Trophoblast cell (in vitro differentiated cells and primary cell): ENCODE results near the gene HAPLN3.

Experiments used
- DNase-seq, 2 donors: peaks; one replicate each; pipeline ENCODE4 v3.0.0-alpha.2; 2016
- H2AFZ ChIP-seq: 2 replicates; pipeline ENCODE4 v1.6.1; 2013; ENCODE audit warnings: low read length, moderate library complexity, mild to moderate bottlenecking; ENCODE audit not compliant: insufficient read depth, poor library complexity
- H2AK5ac ChIP-seq: 2 replicates; pipeline ENCODE4 v1.6.1; 2013; ENCODE audit warnings: mild to moderate bottlenecking, low read length
- H2BK120ac ChIP-seq: 2 replicates; pipeline ENCODE4 v1.6.1; 2013; ENCODE audit warnings: low read length, mild to moderate bottlenecking, moderate library complexity; ENCODE audit not compliant: insufficient read depth, poor library complexity
- H2BK12ac ChIP-seq: 2 replicates; pipeline ENCODE4 v1.6.1; 2013; ENCODE audit warnings: mild to moderate bottlenecking, low read length, moderate library complexity
- H2BK5ac ChIP-seq: 2 replicates; pipeline ENCODE4 v1.6.1; 2013; ENCODE audit warnings: low read length, low read depth, moderate library complexity, mild to moderate bottlenecking; ENCODE audit not compliant: poor library complexity
- H3K14ac ChIP-seq: 2 replicates; pipeline ENCODE4 v1.6.1; 2013; ENCODE audit warnings: mild to moderate bottlenecking, low read length
- H3K18ac ChIP-seq: 2 replicates; pipeline ENCODE4 v1.6.1; 2013; ENCODE audit warnings: mild to moderate bottlenecking, low read length
- H3K23ac ChIP-seq: 2 replicates; pipeline ENCODE4 v1.6.1; 2013; ENCODE audit warnings: low read length
- H3K27ac ChIP-seq: 2 replicates; pipeline ENCODE4 v1.5.1; 2013; ENCODE audit warnings: low read depth, mild to moderate bottlenecking, inconsistent platforms, low read length, moderate library complexity
- H3K27me3 ChIP-seq: 2 replicates; pipeline ENCODE4 v1.6.1; 2013; ENCODE audit warnings: inconsistent platforms, mild to moderate bottlenecking, low read length, moderate library complexity; ENCODE audit not compliant: insufficient read depth
- H3K36me3 ChIP-seq, 2 experiments: 1 replicate in 1 of 2; 2 replicates in 1 of 2; pipeline ENCODE4 v1.6.1; 2013; ENCODE audit warnings: low read length in 2 of 2, mild to moderate bottlenecking in 2 of 2, moderate library complexity in 1 of 2; ENCODE audit not compliant: insufficient read depth in 2 of 2, control insufficient read depth in 1 of 2
- H3K4ac ChIP-seq: 2 replicates; pipeline ENCODE4 v1.6.1; 2013; ENCODE audit warnings: low read depth, mild to moderate bottlenecking, low read length, moderate library complexity
- H3K4me1 ChIP-seq, 2 experiments: 1 replicate in 1 of 2; 2 replicates in 1 of 2; pipeline ENCODE4 v1.6.1; 2013; ENCODE audit warnings: low read length in 2 of 2, mild to moderate bottlenecking in 2 of 2, moderate library complexity in 1 of 2; ENCODE audit not compliant: insufficient read depth in 2 of 2, control insufficient read depth in 1 of 2
- H3K4me2 ChIP-seq: 2 replicates; pipeline ENCODE4 v1.6.1; 2013; ENCODE audit warnings: inconsistent platforms, mild to moderate bottlenecking, low read length, moderate library complexity
- H3K4me3 ChIP-seq: 2 replicates; pipeline ENCODE4 v1.5.1; 2013; ENCODE audit warnings: mild to moderate bottlenecking, low read depth, low read length, inconsistent platforms
- H3K79me1 ChIP-seq: one replicate; pipeline ENCODE4 v1.6.1; 2013; ENCODE audit warnings: low read length
- H3K79me2 ChIP-seq: 2 replicates; pipeline ENCODE4 v1.6.1; 2013; ENCODE audit warnings: low read length, mild to moderate bottlenecking; ENCODE audit not compliant: control insufficient read depth, insufficient read depth, poor library complexity
- H3K9ac ChIP-seq: 2 replicates; pipeline ENCODE4 v1.6.1; 2013; ENCODE audit warnings: mild to moderate bottlenecking, low read length
- H3K9me3 ChIP-seq: 2 replicates; pipeline ENCODE4 v1.6.1; 2013; ENCODE audit warnings: low read depth, mild to moderate bottlenecking, control low read depth, inconsistent platforms, low read length; ENCODE audit not compliant: insufficient read depth
- H4K12ac ChIP-seq: 2 replicates; pipeline ENCODE4 v1.6.1; 2013; ENCODE audit warnings: low read depth, mild to moderate bottlenecking, low read length, moderate library complexity
- H4K8ac ChIP-seq: 2 replicates; pipeline ENCODE4 v1.6.1; 2013; ENCODE audit warnings: low read depth, mild to moderate bottlenecking, low read length, moderate library complexity
- H4K91ac ChIP-seq: one replicate; pipeline ENCODE4 v1.6.1; 2013; ENCODE audit warnings: low read depth, mild to moderate bottlenecking, low read length, moderate library complexity
- WGBS: extraction: QIAGEN DNeasy Blood & Tissue Kit; methylation state at CpG from one replicate; pipeline ENCODE4 v1.1.7; 2013; ENCODE audit warnings: missing lambda C conversion rate; ENCODE audit not compliant: insufficient read length, insufficient coverage; ENCODE audit errors: extremely low coverage; 5-methylcytosine and 5-hydroxymethylcytosine counted together

Gene HAPLN3

DNA sequence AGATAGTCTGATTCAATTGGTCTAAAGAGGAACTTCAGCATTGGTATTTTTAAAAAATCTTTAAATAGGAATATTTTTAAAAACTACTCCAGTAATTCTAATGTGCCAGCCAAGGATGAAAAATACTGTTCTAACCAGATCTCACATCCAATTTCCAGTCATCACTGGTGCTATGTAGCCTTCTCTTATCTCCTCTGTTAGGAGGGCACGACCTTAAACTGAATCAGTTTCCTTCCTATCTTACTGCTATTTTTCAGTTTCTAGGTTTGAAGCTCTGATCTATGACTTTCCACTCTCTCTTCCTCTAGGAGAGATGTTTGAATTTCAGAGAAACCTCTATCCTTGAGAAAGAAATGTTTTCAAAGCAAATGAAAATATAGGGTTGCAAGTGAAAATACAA, 31.9 kb downstream of the HAPLN3 start:
- H3K4me1 ChIP-seq: no peaks in the 10 kb centered on the region
- no peaks in the 10 kb centered on the region for H3K79me2 ChIP-seq
- no peak overlapping the region for H4K8ac ChIP-seq
- DNase-seq: no peak
- H4K12ac ChIP-seq: no peak overlapping the region
- no peaks in the 10 kb centered on the region for H3K79me1 ChIP-seq
- H3K27ac ChIP-seq: no peak overlapping the region
- H2BK5ac ChIP-seq: no peak overlapping the region
- H2BK12ac ChIP-seq: no peak overlapping the region
- H2AFZ ChIP-seq: no peak overlapping the region
- H3K9me3 ChIP-seq: no peaks in the 10 kb centered on the region
- H2AK5ac ChIP-seq: no peak overlapping the region
- no peak overlapping the region for H3K4me2 ChIP-seq
- H3K18ac ChIP-seq: no peak overlapping the region
- H3K4ac ChIP-seq: no peak overlapping the region
- no CpG with 5 or more reads among the region's 1 CpG for WGBS
- no peak overlapping the region for H2BK120ac ChIP-seq
- peaks cover 2% of the 10 kb centered on the region in 2 experiments for H3K36me3 ChIP-seq
- H3K9ac ChIP-seq: no peak overlapping the region
- H4K91ac ChIP-seq: no peak overlapping the region
- no peak overlapping the region for H3K23ac ChIP-seq
- H3K4me3 ChIP-seq: no peak overlapping the region
- H3K14ac ChIP-seq: no peak overlapping the region
- no peaks in the 10 kb centered on the region for H3K27me3 ChIP-seq

DNA sequence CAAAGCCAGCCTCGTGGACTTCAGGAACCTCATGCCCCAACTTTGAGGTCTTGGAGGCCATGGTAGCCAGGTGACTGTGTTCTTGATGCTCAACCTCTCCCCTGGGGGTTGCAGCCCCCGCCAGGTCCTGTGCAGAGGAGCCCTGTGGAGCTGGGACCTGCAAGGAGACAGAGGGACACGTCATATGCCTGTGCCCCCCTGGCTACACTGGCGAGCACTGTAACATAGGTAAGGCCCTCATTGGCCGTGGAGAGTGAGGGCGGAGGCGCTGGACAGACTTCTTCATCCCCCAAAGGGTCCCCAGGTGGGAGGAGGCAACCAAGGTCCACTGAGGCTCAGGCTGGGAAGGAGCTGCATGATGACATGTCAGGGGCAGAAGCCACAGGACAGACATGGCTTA, 35.1 kb downstream of the HAPLN3 start:
- Histone ChIP-seq H2BK5ac (no peak overlapping the region), H3K23ac (no peak overlapping the region), H2BK12ac (no peak overlapping the region), H4K12ac (no peak overlapping the region), H3K79me2 (no peaks in the 10 kb centered on the region), H2AK5ac (no peak overlapping the region), H3K9ac (no peak overlapping the region), H3K27me3 (no peaks in the 10 kb centered on the region), H4K91ac (no peak overlapping the region), H3K14ac (no peak overlapping the region), H3K79me1 (no peaks in the 10 kb centered on the region), H3K4ac (no peak overlapping the region), H4K8ac (no peak overlapping the region), H3K9me3 (peaks cover 6% of the 10 kb centered on the region), H3K18ac (no peak overlapping the region), H3K4me3 (no peak overlapping the region), H3K27ac (no peak overlapping the region), H2BK120ac (no peak overlapping the region), H3K4me1 (no peaks in the 10 kb centered on the region), H3K4me2 (no peak overlapping the region), H2AFZ (no peak overlapping the region), H3K36me3 (peaks cover 4 to 7% of the 10 kb centered on the region in 2 experiments)
- no CpG with 5 or more reads among the region's 7 CpGs for WGBS
- no peak for DNase-seq

DNA sequence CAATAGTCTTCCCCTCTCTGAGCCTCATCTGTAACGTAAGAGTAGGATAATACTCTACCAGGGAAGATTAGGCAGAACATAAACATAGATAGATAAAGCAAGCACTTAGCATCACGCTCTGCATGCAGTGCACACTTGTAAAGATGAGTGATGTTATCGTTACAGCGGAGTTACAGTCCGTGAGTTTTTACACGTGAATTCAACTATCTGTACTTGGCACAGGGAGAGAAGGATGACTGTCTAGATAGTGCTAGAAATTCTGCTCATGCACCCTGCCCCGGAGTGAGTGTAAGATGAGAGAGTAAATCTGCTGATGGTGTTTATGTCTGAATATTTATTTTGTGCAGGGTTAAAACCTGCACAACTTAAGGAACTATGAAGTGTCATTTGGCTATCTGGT, 35.8 kb downstream of the HAPLN3 start:
- no peak for DNase-seq
- Histone ChIP-seq H4K91ac (no peak overlapping the region), H3K36me3 (peaks cover 9 to 12% of the 10 kb centered on the region in 2 experiments), H2BK120ac (no peak overlapping the region), H3K23ac (no peak overlapping the region), H2BK5ac (no peak overlapping the region), H4K8ac (no peak overlapping the region), H3K9ac (no peak overlapping the region), H3K4me2 (no peak overlapping the region), H3K4me1 (no peaks in the 10 kb centered on the region), H4K12ac (no peak overlapping the region), H3K27me3 (peaks cover 2% of the 10 kb centered on the region), H2AFZ (no peak overlapping the region), H2AK5ac (no peak overlapping the region), H3K79me2 (no peaks in the 10 kb centered on the region), H3K4ac (no peak overlapping the region), H3K27ac (no peak overlapping the region), H3K9me3 (peaks cover 11% of the 10 kb centered on the region), H3K18ac (no peak overlapping the region), H3K79me1 (no peaks in the 10 kb centered on the region), H3K14ac (no peak overlapping the region), H3K4me3 (no peak overlapping the region), H2BK12ac (no peak overlapping the region)
- no CpG with 5 or more reads among the region's 7 CpGs for WGBS

DNA sequence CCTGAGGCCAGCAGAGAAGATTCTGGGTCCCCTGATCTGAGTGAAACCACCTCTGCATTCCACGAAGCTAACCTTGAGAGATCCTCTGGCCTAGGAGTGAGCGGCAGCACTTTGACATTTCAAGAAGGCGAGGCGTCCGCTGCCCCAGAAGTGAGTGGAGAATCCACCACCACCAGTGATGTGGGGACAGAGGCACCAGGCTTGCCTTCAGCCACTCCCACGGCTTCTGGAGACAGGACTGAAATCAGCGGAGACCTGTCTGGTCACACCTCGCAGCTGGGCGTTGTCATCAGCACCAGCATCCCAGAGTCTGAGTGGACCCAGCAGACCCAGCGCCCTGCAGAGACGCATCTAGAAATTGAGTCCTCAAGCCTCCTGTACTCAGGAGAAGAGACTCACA, 36.4 kb downstream of the HAPLN3 start:
- Histone ChIP-seq H3K36me3 (peaks cover 9 to 12% of the 10 kb centered on the region in 2 experiments), H3K9me3 (peaks cover 14% of the 10 kb centered on the region), H4K91ac (no peak overlapping the region), H2AK5ac (no peak overlapping the region), H4K12ac (no peak overlapping the region), H2BK120ac (no peak overlapping the region), H2AFZ (no peak overlapping the region), H2BK5ac (no peak overlapping the region), H3K4me3 (no peak overlapping the region), H3K23ac (no peak overlapping the region), H3K18ac (no peak overlapping the region), H3K79me2 (no peaks in the 10 kb centered on the region), H3K4me1 (no peaks in the 10 kb centered on the region), H3K27ac (no peak overlapping the region), H3K14ac (no peak overlapping the region), H3K4me2 (no peak overlapping the region), H3K27me3 (peaks cover 2% of the 10 kb centered on the region), H3K79me1 (no peaks in the 10 kb centered on the region), H3K9ac (no peak overlapping the region), H4K8ac (no peak overlapping the region), H2BK12ac (no peak overlapping the region), H3K4ac (no peak overlapping the region)
- WGBS: no CpG with 5 or more reads among the region's 11 CpGs
- no peak for DNase-seq
